HEK293T (cell line): ENCODE results near the gene COPZ1.

Experiments
- BHLHE40 ChIP-seq: fragments of 450-650 bp; IDR thresholded peaks from 2 replicates; pipeline ENCODE4 v1.6.1; 2016; ENCODE audit warnings: mild to moderate bottlenecking, moderate library complexity, borderline replicate concordance
- FOXA1 ChIP-seq: fragments of 450-650 bp; IDR thresholded peaks from 2 replicates; pipeline ENCODE4 v1.6.1; 2016; ENCODE audit warnings: mild to moderate bottlenecking
- L3MBTL2 ChIP-seq: fragments of 450-650 bp; conservative IDR thresholded peaks from 2 replicates; pipeline ENCODE4 v1.6.1; 2016; ENCODE audit warnings: mild to moderate bottlenecking
- NFRKB ChIP-seq: fragments of 450-650 bp; IDR thresholded peaks from 2 replicates; pipeline ENCODE4 v1.6.1; 2016; ENCODE audit warnings: mild to moderate bottlenecking, moderate library complexity
- ZNF384 ChIP-seq: fragments of 450-650 bp; IDR thresholded peaks from 2 replicates; pipeline ENCODE4 v1.6.1; 2016

DNA sequence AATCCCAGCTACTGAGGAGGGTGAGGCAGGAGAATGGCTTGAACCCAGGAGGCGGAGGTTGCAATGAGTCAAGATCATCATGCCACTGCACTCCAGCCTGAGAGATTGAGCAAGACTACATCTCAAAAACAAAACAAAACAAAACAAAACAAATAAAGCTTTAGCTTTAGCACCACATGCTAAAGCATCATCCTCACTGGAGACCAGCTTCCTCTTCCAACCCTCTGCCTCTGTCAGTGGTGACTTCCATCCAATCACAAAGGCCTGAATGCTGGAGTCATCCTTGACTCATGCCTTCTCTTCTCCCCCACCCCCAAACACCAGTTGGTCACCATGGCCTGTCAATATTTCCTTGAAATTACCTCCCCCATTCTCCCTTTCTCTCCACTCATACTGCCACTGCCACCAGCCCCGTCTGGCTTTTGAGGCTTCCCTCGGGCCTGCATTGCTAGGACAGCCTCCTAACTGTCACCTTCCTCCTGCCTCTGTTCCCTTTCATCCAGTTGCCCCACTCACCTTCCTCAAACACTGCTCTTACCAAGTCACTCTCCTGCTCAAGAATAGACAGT is 58.2 kb downstream of the COPZ1 start:
- no peak for TF ChIP-seq L3MBTL2
- no peak for TF ChIP-seq FOXA1
- no peak for TF ChIP-seq BHLHE40
- TF ChIP-seq NFRKB: no peak
- no peak for TF ChIP-seq ZNF384
